Dendritic cell treated with granulocyte-macrophage colony-stimulating factor and Interleukin-4, amounts not matched to agents 40 ng/mL and 50 ng/mL, for 4 days (primary cell): ENCODE measurements around the gene CDH5.
A peak's percentile ranks its signal among the peaks of the same experiment; 100 is the strongest.

Source experiments
- H3K27ac Mint-ChIP-seq: one replicate; pipeline ENCODE4 v1.8.0; 2022; ENCODE audit warnings: mild to moderate bottlenecking, mixed read lengths
- H3K27me3 Mint-ChIP-seq: one replicate; pipeline ENCODE4 v1.8.0; 2022; ENCODE audit warnings: mild to moderate bottlenecking, mixed read lengths
- H3K36me3 Mint-ChIP-seq: one replicate; pipeline ENCODE4 v1.8.0; 2022; ENCODE audit warnings: low read depth, mixed read lengths
- H3K4me1 Mint-ChIP-seq: one replicate; pipeline ENCODE4 v1.8.0; 2022; ENCODE audit warnings: low read depth, mixed read lengths
- H3K4me3 Mint-ChIP-seq: one replicate; pipeline ENCODE4 v1.8.0; 2022; ENCODE audit warnings: mild to moderate bottlenecking, moderate library complexity, mixed read lengths
- H3K9me3 Mint-ChIP-seq: one replicate; pipeline ENCODE4 v1.8.0; 2022; ENCODE audit warnings: mixed read lengths
- intact Hi-C: fragments of 100-400 bp; cut with micrococcal nuclease; formaldehyde crosslinking; loops from one replicate; pipeline ENCODE4 v1.15.0; 2022

Gene CDH5

DNA sequence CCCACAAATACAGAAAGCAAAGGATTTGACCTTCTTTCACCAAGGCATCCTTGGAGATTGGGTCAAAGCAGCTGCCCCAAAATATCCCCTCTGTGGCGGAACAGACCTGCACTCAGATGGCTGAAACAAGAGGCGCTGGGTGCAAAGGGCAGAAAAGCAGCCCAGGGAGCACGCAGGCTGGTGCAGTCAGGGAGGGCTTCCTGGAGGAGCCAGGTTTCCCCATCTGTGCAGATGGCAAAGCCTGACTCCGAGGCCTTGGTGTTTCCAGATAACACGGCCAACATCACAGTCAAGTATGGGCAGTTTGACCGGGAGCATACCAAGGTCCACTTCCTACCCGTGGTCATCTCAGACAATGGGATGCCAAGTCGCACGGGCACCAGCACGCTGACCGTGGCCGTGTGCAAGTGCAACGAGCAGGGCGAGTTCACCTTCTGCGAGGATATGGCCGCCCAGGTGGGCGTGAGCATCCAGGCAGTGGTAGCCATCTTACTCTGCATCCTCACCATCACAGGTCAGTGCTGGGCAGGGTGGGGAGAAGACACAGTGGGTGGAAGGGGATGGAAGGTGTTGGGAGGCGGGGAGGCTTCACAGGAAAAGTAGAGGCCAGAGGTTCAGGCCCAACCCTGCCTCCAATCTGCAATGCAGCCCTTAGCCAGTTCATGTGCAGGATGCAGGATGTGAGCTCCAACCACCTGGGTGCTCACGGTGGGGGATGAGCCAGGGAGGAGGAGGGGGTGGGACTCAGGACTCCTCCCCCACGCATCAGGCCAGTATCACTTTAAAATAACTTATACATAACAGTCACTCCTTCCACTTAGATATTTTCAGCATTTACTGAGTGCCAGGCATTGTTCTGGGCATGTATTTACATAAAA, 34.3 kb downstream of the CDH5 start:
- Mint-ChIP-seq H3K4me3 (no peak overlapping the region), H3K27me3 (peaks cover 16% of the 10 kb centered on the region), H3K27ac (no peak overlapping the region), H3K9me3 (peaks cover 8% of the 10 kb centered on the region), H3K4me1 (no peaks in the 10 kb centered on the region), H3K36me3 (no peaks in the 10 kb centered on the region)
- intact Hi-C loops: loop anchor here (10.0 kb wide), 1 partner anchor 114 kb away; no protein-coding TSS in a partner anchor

GRCh38 chr16:66401610-66402009, 35.1 kb downstream of the CDH5 start:
- H3K9me3 Mint-ChIP-seq: peaks cover 8% of the 10 kb centered on the region
- H3K36me3 Mint-ChIP-seq: no peaks in the 10 kb centered on the region
- H3K27me3 Mint-ChIP-seq: peaks cover 23% of the 10 kb centered on the region
- H3K4me3 Mint-ChIP-seq: no peak overlapping the region
- no peak overlapping the region for H3K27ac Mint-ChIP-seq
- intact Hi-C loops: loop anchor here (10.0 kb wide), 1 partner anchor 113 kb away; no protein-coding TSS in a partner anchor
- H3K4me1 Mint-ChIP-seq: peaks cover 3% of the 10 kb centered on the region

DNA sequence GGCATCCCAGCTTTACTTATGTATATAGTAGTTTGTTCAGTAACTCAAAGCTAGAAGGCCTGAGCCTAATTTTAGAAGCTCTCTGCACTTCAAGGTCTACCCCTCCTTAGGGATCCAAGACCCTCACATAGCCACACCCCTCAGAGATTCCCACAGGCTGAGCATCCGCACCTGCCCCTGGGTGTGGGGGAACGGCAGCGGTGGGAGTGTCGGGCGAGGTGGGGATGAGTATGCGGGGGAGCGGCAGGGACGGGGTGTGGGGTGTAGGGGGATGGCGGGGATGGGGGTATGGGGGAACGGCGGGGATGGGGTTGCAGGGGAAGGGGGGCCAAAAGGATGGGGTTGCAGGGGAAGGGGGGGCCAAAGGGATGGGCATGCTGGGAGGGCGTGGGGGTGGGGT, 35.7 kb downstream of the CDH5 start:
- intact Hi-C loops: loop anchor here (10.0 kb wide), 1 partner anchor 113 kb away; no protein-coding TSS in a partner anchor
- H3K9me3 Mint-ChIP-seq: peaks cover 8% of the 10 kb centered on the region
- no peak overlapping the region for H3K27ac Mint-ChIP-seq
- peaks cover 23% of the 10 kb centered on the region for H3K27me3 Mint-ChIP-seq
- peaks cover 8% of the 10 kb centered on the region for H3K4me1 Mint-ChIP-seq
- no peaks in the 10 kb centered on the region for H3K36me3 Mint-ChIP-seq
- no peak overlapping the region for H3K4me3 Mint-ChIP-seq

DNA sequence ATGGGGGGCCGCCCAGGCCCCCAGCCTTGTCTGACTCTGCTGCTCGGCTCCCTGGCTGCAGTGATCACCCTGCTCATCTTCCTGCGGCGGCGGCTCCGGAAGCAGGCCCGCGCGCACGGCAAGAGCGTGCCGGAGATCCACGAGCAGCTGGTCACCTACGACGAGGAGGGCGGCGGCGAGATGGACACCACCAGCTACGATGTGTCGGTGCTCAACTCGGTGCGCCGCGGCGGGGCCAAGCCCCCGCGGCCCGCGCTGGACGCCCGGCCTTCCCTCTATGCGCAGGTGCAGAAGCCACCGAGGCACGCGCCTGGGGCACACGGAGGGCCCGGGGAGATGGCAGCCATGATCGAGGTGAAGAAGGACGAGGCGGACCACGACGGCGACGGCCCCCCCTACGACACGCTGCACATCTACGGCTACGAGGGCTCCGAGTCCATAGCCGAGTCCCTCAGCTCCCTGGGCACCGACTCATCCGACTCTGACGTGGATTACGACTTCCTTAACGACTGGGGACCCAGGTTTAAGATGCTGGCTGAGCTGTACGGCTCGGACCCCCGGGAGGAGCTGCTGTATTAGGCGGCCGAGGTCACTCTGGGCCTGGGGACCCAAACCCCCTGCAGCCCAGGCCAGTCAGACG, 36.2 kb downstream of the CDH5 start:
- Mint-ChIP-seq H3K27ac (no peak overlapping the region), H3K36me3 (no peaks in the 10 kb centered on the region), H3K4me3 (no peak overlapping the region), H3K27me3 (peaks cover 23% of the 10 kb centered on the region), H3K9me3 (peaks cover 8% of the 10 kb centered on the region), H3K4me1 (peaks cover 8% of the 10 kb centered on the region)
- intact Hi-C loops: loop anchor here (1.0 to 10.0 kb wide), 2 partner anchors 112 to 187 kb away; no protein-coding TSS in a partner anchor

- Mint-ChIP-seq H3K4me3 (no peak overlapping the region), H3K27ac (no peak overlapping the region), H3K36me3 (no peaks in the 10 kb centered on the region), H3K9me3 (peaks cover 8% of the 10 kb centered on the region), H3K4me1 (peaks cover 13% of the 10 kb centered on the region), H3K27me3 (peaks cover 23% of the 10 kb centered on the region)
- intact Hi-C loops: loop anchor here (1.0 to 10.0 kb wide), 2 partner anchors 111 to 186 kb away; no protein-coding TSS in a partner anchor
Measured at GRCh38 chr16:66403531-66404145, 37.1 kb downstream of the CDH5 start.

DNA sequence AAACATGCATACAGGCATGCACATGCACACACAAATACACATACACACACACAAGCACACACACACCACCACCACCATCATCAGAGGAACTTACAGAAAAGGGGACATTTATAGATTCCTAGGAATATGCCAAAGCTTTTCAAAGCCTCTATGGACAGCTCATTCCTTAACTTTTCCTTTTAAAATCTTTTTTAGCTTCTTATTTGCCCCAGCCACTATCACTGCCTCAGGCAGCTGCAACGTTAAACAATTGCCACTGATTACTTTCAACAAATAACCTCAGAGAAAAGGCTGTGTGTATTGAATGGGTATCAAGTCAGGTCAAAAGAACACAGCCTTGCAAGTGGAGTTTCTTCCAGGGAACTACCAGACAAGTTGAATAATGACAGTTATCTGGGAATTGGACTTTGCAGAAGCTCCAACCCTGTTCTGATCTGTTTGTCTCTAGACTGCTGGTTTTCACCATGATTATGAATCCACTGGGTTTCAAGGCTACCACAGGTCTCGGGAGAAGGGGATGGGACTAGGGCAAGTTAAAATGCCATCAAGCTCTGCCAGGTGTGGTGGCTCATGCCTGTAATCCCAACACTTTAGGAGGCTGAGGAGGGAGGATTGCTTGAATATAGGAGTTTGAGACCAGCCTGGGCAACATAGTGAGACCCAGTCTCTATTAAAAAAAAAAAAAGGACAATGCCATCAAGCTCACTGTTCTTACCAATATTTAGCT, 38.7 kb downstream of the CDH5 start:
- Mint-ChIP-seq H3K27me3 (peaks cover 21% of the 10 kb centered on the region), H3K9me3 (peaks cover 8% of the 10 kb centered on the region), H3K36me3 (no peaks in the 10 kb centered on the region), H3K4me3 (no peak overlapping the region), H3K27ac (no peak overlapping the region), H3K4me1 (peaks cover 21% of the 10 kb centered on the region)
- intact Hi-C loops: loop anchor here (5.0 to 10.0 kb wide), 3 partner anchors 110 to 462 kb away; no protein-coding TSS in a partner anchor

DNA sequence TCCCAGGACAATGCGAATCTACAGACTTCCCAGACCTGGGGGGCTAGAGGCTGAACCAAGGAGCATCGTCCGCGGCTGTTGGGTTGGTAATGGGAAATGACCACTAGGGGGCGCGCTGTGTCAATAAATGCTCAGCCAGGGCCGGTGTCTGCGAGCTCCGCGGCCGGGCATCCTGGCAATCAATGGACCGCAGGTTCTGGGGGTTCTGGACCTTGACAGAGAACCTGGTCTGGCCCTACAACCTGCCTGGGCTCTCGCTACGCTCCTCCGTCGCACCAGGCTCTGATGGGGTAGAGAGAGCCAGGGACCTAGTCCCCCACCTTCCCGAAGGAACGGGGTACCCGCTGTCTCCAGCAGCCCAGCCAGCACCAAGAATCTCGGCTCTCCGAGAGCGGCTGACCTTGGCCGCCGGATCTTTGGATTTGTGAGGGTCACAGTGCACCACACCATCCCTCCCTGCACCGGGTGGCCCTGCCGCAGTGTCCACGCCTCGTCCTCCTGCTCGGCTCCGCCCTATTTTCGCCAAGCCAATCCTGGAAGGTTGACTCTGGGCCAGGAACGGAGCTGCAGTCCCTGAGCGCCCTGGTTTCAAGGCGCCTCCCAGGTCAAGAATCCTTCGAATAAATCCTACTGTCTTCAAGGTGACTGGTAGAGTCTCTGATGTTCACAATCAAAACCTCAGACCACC, 40.2 kb downstream of the CDH5 start:
- H3K9me3 Mint-ChIP-seq: peaks cover 8% of the 10 kb centered on the region
- H3K27me3 Mint-ChIP-seq: peaks cover 21% of the 10 kb centered on the region
- peak overlapping the region; percentile 72 for H3K4me3 Mint-ChIP-seq
- intact Hi-C loops: loop anchor here (1.0 to 10.0 kb wide), 4 partner anchors 77 to 461 kb away; no protein-coding TSS in a partner anchor
- no peak overlapping the region for H3K27ac Mint-ChIP-seq
- no peaks in the 10 kb centered on the region for H3K36me3 Mint-ChIP-seq
- H3K4me1 Mint-ChIP-seq: peaks cover 21% of the 10 kb centered on the region

DNA sequence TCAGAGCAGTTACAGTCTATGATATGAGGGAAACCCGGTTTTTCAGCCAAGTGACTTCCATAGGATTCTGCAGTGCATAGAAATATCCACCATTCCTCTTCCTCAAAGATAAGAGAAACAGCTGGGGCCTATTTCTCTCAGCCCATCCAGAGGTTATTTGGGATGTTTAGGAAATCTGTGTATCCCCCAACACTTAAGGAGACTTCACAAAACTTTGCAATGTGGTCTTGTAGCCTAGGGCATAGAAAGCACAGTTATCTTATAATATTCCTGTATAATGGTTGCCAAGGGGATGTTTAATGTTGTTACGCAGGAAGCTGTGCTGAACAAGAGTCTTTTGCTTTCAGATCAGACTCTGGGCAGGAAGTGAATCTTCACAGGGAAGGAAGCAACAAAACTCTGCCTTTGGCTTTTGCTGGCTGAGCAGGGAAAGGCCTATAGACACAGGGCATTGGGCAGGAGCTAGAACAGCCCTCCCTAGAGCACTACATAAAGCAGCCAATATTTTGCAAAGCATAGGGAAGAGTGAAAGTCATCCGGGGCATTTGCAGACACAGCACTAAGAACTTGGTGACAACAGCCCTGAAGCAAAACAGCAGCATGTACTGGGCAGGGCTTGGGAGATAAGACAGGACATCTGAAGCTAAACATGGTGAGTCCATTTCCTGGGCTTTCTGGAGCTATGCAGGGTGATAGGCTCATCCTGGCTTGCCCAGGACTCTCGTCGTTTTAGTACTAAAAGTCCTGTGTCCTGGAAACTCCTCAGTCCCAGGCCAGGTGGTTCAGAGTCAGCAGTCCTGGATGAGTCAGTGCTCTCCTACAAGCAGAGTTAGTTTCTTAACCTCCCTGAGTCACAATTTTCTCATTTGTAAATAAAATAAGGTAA, 41.9 kb downstream of the CDH5 start:
- Mint-ChIP-seq H3K4me1 (peaks cover 21% of the 10 kb centered on the region), H3K27ac (peak overlapping the region; percentile 83), H3K36me3 (no peaks in the 10 kb centered on the region), H3K27me3 (peaks cover 25% of the 10 kb centered on the region), H3K9me3 (peaks cover 17% of the 10 kb centered on the region), H3K4me3 (peak overlapping the region; percentile 56)
- intact Hi-C loops: loop anchor here (5.0 to 10.0 kb wide), 3 partner anchors 106 to 459 kb away; no protein-coding TSS in a partner anchor

DNA sequence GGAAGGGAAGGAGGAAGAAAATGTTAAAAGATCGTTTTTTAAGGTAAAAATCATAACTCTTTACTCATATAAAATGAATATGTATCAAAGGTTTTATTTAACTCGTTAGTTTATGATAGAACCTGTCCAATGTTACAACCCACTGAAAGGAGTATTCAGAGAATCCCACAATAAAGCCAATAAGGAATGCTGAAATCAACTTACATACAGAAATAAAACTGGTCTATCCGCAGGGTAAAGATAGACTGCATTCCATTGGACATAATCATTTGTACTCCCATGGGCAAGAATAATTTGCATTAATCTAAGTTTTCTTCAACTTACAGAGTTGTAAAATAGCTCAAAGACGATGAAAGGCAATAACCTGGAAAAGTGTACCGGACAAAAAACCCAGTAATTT, 42.7 kb downstream of the CDH5 start:
- Mint-ChIP-seq H3K27ac (peak overlapping the region; percentile 83), H3K4me3 (no peak overlapping the region), H3K27me3 (peaks cover 24% of the 10 kb centered on the region), H3K36me3 (no peaks in the 10 kb centered on the region), H3K4me1 (peaks cover 21% of the 10 kb centered on the region), H3K9me3 (peaks cover 17% of the 10 kb centered on the region)
- intact Hi-C loops: loop anchor here (5.0 to 10.0 kb wide), 3 partner anchors 106 to 458 kb away; no protein-coding TSS in a partner anchor

DNA sequence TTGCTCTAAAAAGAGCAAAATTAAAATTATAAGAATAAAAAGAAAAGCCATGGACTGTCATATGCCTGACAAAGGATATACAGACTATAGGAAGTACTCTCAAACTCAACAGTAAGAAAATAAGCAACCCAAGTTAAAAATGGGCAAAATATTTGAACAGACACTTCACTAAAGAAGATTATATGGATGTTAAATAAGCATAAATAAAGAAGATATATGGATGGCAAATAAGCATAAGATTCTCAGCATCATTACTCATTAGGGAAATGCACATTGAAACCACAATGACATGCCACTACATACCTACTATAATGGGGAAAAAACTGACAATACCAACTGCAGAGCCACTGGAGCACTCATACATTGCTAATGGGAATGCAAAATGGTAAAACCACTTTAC, 45.7 kb downstream of the CDH5 start:
- Mint-ChIP-seq H3K9me3 (peaks cover 17% of the 10 kb centered on the region), H3K36me3 (no peaks in the 10 kb centered on the region), H3K4me1 (peaks cover 27% of the 10 kb centered on the region), H3K27ac (no peak overlapping the region), H3K27me3 (peaks cover 5% of the 10 kb centered on the region), H3K4me3 (no peak overlapping the region)
- intact Hi-C loops: no loop called here

- Mint-ChIP-seq H3K9me3 (peaks cover 21% of the 10 kb centered on the region), H3K4me1 (peaks cover 33% of the 10 kb centered on the region), H3K27ac (no peak overlapping the region), H3K36me3 (no peaks in the 10 kb centered on the region), H3K27me3 (peaks cover 14% of the 10 kb centered on the region), H3K4me3 (no peak overlapping the region)
- intact Hi-C loops: no loop called here
Measured at GRCh38 chr16:66414891-66415290, 48.4 kb downstream of the CDH5 start.

- Mint-ChIP-seq H3K27me3 (peaks cover 18% of the 10 kb centered on the region), H3K27ac (peak overlapping the region; percentile 49), H3K36me3 (no peaks in the 10 kb centered on the region), H3K4me3 (no peak overlapping the region), H3K4me1 (peaks cover 32% of the 10 kb centered on the region), H3K9me3 (peaks cover 21% of the 10 kb centered on the region)
- intact Hi-C loops: no loop called here
Measured at GRCh38 chr16:66416136-66416535, 49.6 kb downstream of the CDH5 start.
